GM18951 (cell line): ENCODE data around the gene FBXL17.

Experiments
- POLR2A ChIP-seq: IDR thresholded peaks from 4 replicates; pipeline ENCODE4 v1.6.1; 2011; ENCODE audit warnings: mild to moderate bottlenecking; ENCODE audit not compliant: insufficient read length, insufficient read depth; ENCODE audit errors: extremely low read depth
- in situ Hi-C: fragments of 300-500 bp; cut with MboI; formaldehyde crosslinking; loops from one replicate; pipeline ENCODE4 v1.12.0; 2022; ENCODE audit warnings: low sequenced_read_pairs, mixed read lengths, inconsistent platforms; ENCODE audit not compliant: unreplicated experiment

The FBXL17 gene

DNA sequence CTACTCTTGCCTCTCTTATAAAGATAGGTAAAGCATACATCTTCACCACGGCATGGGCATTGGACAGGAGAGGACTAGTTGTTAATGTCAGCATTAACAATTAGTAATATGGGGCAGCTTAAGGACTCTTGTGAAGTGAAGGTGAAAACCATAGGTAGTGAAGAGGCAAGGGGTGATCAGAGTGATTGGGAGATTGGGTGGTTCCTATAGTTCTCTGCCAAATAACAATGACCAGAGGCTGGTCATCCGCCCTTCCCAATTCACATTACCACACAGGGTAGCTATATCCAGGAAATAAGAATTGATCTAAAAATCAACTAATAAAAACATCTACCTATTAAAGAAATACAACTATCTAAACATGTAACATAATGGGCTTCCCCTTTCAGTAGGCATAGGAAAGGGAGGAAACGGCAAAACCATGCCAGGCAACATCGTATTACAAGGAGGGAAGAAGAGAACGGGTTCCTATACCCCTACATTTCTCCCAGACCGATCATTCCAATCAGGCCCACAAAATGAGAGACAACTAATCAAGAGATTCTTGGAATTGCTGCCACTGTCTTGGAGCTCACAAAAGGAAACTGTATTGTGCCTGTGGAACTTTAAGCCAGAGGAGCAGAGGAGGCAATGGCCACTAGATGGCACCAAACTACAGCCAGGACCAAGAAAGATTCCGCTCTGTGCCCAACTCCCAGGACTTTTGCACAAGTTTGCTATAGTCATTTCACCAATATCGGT, 121.6 kb downstream of the FBXL17 start:
- TF ChIP-seq POLR2A, result no peak
- in situ Hi-C loops, result no loop called here

GRCh38 chr5:108259306-108259705, 122.6 kb downstream of the FBXL17 start:
- no peak for TF ChIP-seq POLR2A
- in situ Hi-C loops, result loop anchor here (10.0 kb wide), 1 partner anchor 85 kb away; no protein-coding TSS in a partner anchor

DNA sequence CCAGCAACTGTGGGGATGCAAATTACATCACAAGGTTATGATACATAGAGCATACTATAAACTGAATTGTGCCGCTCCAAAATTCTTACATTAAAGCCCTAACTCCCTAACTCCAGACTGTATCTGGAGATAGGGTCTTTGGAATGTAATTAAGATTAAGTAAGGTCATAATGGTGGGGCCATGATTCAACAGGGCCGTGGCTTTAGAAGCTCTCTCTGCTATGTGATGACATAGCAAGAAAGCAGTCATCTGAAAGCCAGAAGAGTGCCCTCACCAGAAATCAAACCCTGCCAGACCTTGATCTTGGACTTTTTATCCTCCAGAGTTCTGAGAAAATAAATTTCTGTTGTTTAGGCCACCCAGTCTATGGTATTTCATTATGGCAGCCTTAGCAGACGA, 123.9 kb downstream of the FBXL17 start:
- no peak for TF ChIP-seq POLR2A

GRCh38 chr5:108255468-108255867, 126.4 kb downstream of the FBXL17 start:
- in situ Hi-C loops, result loop anchor here (10.0 kb wide), 1 partner anchor 89 kb away; no protein-coding TSS in a partner anchor
- TF ChIP-seq POLR2A, result no peak

More for the DNA sequence above, 123.9 kb downstream of the FBXL17 start:
- in situ Hi-C loops, result loop anchor here (10.0 kb wide), 1 partner anchor 87 kb away; no protein-coding TSS in a partner anchor

DNA sequence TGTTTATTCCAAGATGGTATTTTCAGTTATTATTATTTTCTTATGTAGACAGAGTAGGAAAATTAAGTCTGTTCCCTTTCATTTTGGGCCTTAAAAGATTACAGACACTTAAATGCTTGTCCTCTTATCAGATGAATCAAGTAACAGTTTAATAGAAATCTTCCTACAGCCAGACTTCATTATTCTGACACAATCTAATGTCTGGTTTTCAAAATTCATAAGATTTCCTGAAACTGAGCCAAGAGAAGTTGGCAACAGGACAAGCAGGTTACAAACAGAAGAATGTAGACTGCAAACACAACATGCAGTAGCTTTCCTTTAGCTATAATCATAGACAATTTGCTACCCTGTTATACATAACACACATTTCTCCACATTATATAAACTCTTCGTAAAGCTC, 130.5 kb downstream of the FBXL17 start:
- no peak for TF ChIP-seq POLR2A
- in situ Hi-C loops, result loop anchor here (10.0 kb wide), 1 partner anchor 93 kb away; no protein-coding TSS in a partner anchor

DNA sequence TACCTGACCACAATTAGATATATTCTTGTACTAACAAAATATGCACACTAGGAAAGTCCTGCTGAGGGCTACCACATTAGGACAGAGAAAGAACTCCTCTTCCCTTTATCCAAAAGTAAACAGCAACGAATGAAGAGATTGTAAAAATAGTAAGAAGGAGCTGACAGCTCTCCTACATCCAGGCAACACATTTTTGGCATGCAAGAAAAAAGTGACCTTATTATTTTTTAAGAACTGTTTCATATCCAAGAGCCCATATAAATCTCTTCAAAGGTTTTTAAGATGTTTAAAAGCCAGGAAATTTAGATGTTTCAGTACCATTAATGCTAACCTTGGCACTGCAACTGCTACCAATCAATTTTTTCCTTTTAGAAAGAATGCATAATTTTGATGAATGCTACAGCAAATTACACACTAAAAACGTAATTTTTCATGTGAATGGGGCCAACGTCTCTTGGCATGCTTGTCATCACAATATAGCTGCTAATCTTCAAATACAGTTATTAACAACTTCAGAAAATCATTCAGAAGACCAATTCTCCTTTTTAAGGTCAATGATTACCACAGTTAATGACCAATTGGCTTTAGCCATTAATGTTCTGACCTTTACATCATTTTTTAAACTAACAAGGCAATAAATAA, 132.0 kb downstream of the FBXL17 start:
- TF ChIP-seq POLR2A, result no peak
- in situ Hi-C loops, result loop anchor here (10.0 kb wide), 1 partner anchor 95 kb away; no protein-coding TSS in a partner anchor

- in situ Hi-C loops, result no loop called here
- no peak for TF ChIP-seq POLR2A
Observed at GRCh38 chr5:108249095-108249784, 132.7 kb downstream of the FBXL17 start.

GRCh38 chr5:108238936-108239887, 142.7 kb downstream of the FBXL17 start:
- no peak for TF ChIP-seq POLR2A
- in situ Hi-C loops, result no loop called here

- no peak for TF ChIP-seq POLR2A
- in situ Hi-C loops, result no loop called here
Observed at GRCh38 chr5:108238461-108238860, 143.4 kb downstream of the FBXL17 start.

- in situ Hi-C loops, result no loop called here
- TF ChIP-seq POLR2A, result no peak
Observed at GRCh38 chr5:108233617-108234155, 148.2 kb downstream of the FBXL17 start.

GRCh38 chr5:108232805-108233204, 149.1 kb downstream of the FBXL17 start:
- in situ Hi-C loops, result no loop called here

GRCh38 chr5:108222011-108222410, 159.9 kb downstream of the FBXL17 start:
- no peak for TF ChIP-seq POLR2A
- in situ Hi-C loops, result no loop called here

More at GRCh38 chr5:108232805-108233204, 149.1 kb downstream of the FBXL17 start:
- no peak for TF ChIP-seq POLR2A
